ENCODE measurements around the gene PCDHAC1. TPM values are rescaled to one million over a fixed set of nuclear protein-coding genes. Genes with fewer than 3 reads are reported as not detected.
A peak's percentile ranks its signal among the peaks of the same experiment; 100 is the strongest.

PCDHAC1 gene
- total RNA-seq, 1 experiment from 2014 or later, result 6.2 TPM

DNA sequence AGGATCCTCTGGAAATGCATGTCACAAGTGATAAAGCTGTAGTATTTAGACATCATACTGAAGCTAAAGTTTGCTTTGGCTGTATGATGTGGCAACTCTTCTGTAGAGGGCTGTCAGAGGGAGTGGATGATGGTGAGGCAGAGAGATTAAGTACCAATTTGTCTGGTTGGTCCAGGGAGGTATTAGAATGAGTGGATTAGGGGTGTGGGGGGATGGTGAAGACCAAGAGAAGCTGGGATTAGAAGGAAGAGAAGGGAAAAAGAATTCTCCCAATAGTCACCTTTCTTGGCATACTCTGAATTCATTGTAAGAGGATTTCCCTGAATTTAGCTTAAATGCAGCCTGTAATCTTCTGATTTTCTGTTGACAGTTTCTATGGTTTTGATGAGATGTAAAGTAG lies 43.8 kb downstream of the PCDHAC1 start:
- POLR2A ChIA-PET (ENCODE audit: unreplicated experiment), result no interaction called here
- H3K9ac ChIP-seq (ENCODE audit: low read length), result no peak overlapping the region
- H3F3A ChIP-seq (ENCODE audit: low read length, unreplicated experiment), result no peaks in the 10 kb centered on the region
- H3K4me1 ChIP-seq (ENCODE audit: insufficient read depth, low read length), result peaks cover 21% of the 10 kb centered on the region
- no peaks in the 10 kb centered on the region for H3K27me3 ChIP-seq (ENCODE audit: low read length)
- no peak for ATAC-seq
- H3K9me3 ChIP-seq (ENCODE audit: low read length), result no peaks in the 10 kb centered on the region
- TF ChIP-seq, protein P1, sequence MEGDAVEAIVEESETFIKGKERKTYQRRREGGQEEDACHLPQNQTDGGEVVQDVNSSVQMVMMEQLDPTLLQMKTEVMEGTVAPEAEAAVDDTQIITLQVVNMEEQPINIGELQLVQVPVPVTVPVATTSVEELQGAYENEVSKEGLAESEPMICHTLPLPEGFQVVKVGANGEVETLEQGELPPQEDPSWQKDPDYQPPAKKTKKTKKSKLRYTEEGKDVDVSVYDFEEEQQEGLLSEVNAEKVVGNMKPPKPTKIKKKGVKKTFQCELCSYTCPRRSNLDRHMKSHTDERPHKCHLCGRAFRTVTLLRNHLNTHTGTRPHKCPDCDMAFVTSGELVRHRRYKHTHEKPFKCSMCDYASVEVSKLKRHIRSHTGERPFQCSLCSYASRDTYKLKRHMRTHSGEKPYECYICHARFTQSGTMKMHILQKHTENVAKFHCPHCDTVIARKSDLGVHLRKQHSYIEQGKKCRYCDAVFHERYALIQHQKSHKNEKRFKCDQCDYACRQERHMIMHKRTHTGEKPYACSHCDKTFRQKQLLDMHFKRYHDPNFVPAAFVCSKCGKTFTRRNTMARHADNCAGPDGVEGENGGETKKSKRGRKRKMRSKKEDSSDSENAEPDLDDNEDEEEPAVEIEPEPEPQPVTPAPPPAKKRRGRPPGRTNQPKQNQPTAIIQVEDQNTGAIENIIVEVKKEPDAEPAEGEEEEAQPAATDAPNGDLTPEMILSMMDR (conservative IDR thresholded peaks at IDR 0.05; ENCODE audit: low read depth, low read length), result no peak
- TF ChIP-seq EZH2 (IDR thresholded peaks at IDR 0.05; ENCODE audit: low read length, unreplicated experiment) (no peak), EZH2phosphoT487 (IDR thresholded peaks at IDR 0.05; ENCODE audit: borderline replicate concordance, low read length) (no peak)
- no peaks in the 10 kb centered on the region for H3K36me3 ChIP-seq (ENCODE audit: low read depth, low read length)
- peaks cover 18% of the 10 kb centered on the region; the same call in 1 of the 2 replicates for H3K79me2 ChIP-seq (ENCODE audit: low read length)
- H3K27ac ChIP-seq (ENCODE audit: low read length), result no peak overlapping the region
- no peak overlapping the region for H2AFZ ChIP-seq (ENCODE audit: low read length)
- H4K20me1 ChIP-seq (ENCODE audit: low read length), result no peaks in the 10 kb centered on the region
- no TSS peak for BruUV-seq (replicated peaks)
- peak overlapping the region; percentile 21 for H3K4me2 ChIP-seq (ENCODE audit: low read length)
- intact Hi-C loops (cut with micrococcal nuclease), result loop anchor here (5.0 kb wide), 2 partner anchors 32 to 43 kb away; partner anchors contain the start of gene PCDHAC1
- no peak overlapping the region for H3K4me3 ChIP-seq (ENCODE audit: low read length)
- DNase-seq, result no peak
- H3K9me2 ChIP-seq (replicated peaks; ENCODE audit: low read length), result no peaks in the 10 kb centered on the region
- CTCF ChIA-PET, result no interaction called here

GRCh38 chr5:140973550-140973949 lies 47.5 kb downstream of the PCDHAC1 start:
- Histone ChIP-seq H3K36me3 (ENCODE audit: low read depth, low read length) (no peaks in the 10 kb centered on the region), H3K27me3 (ENCODE audit: low read length) (no peaks in the 10 kb centered on the region), H3K4me1 (ENCODE audit: insufficient read depth, low read length) (peaks cover 10% of the 10 kb centered on the region; the same call in 1 of the 2 replicates), H3K79me2 (ENCODE audit: low read length) (0 out of 2 replicates have a peak, but pooled peaks cover 7% of the 10 kb centered on the region), H3K4me2 (ENCODE audit: low read length) (no peak overlapping the region), H3K9ac (ENCODE audit: low read length) (no peak overlapping the region), H3K9me2 (replicated peaks; ENCODE audit: low read length) (no peaks in the 10 kb centered on the region), H3K9me3 (ENCODE audit: low read length) (no peaks in the 10 kb centered on the region), H3K27ac (ENCODE audit: low read length) (no peak overlapping the region), H2AFZ (ENCODE audit: low read length) (no peak overlapping the region), H4K20me1 (ENCODE audit: low read length) (no peaks in the 10 kb centered on the region), H3K4me3 (ENCODE audit: low read length) (no peak overlapping the region), H3F3A (ENCODE audit: low read length, unreplicated experiment) (no peaks in the 10 kb centered on the region)
- ATAC-seq, result no peak
- intact Hi-C loops (cut with micrococcal nuclease), result no loop called here
- CTCF ChIA-PET, result interaction anchor here (0.5 to 0.6 kb wide), 2 partner anchors 13 to 564 kb away, joined by 3 read pairs; no protein-coding TSS in a partner anchor
- no peak for DNase-seq
- no TSS peak for BruUV-seq (replicated peaks)
- POLR2A ChIA-PET (ENCODE audit: unreplicated experiment), result no interaction called here
- TF ChIP-seq EZH2phosphoT487 (IDR thresholded peaks at IDR 0.05; ENCODE audit: borderline replicate concordance, low read length) (no peak), EZH2 (IDR thresholded peaks at IDR 0.05; ENCODE audit: low read length, unreplicated experiment) (no peak)
- TF ChIP-seq, protein P1 (conservative IDR thresholded peaks at IDR 0.05; ENCODE audit: low read depth, low read length), result no peak

- POLR2A ChIA-PET (ENCODE audit: unreplicated experiment), result no interaction called here
- Histone ChIP-seq H3K36me3 (ENCODE audit: low read depth, low read length) (no peaks in the 10 kb centered on the region), H3K4me2 (ENCODE audit: low read length) (no peak overlapping the region), H3K9ac (ENCODE audit: low read length) (no peak overlapping the region), H3F3A (ENCODE audit: low read length, unreplicated experiment) (no peaks in the 10 kb centered on the region), H3K4me1 (ENCODE audit: insufficient read depth, low read length) (no peaks in the 10 kb centered on the region), H3K79me2 (ENCODE audit: low read length) (0 out of 2 replicates have a peak, but pooled peaks cover 4% of the 10 kb centered on the region), H3K4me3 (ENCODE audit: low read length) (no peak overlapping the region), H3K27ac (ENCODE audit: low read length) (no peak overlapping the region), H2AFZ (ENCODE audit: low read length) (no peak overlapping the region), H4K20me1 (ENCODE audit: low read length) (no peaks in the 10 kb centered on the region), H3K27me3 (ENCODE audit: low read length) (no peaks in the 10 kb centered on the region), H3K9me2 (replicated peaks; ENCODE audit: low read length) (no peaks in the 10 kb centered on the region), H3K9me3 (ENCODE audit: low read length) (no peaks in the 10 kb centered on the region)
- intact Hi-C loops (cut with micrococcal nuclease), result no loop called here
- TF ChIP-seq, protein P1 (conservative IDR thresholded peaks at IDR 0.05; ENCODE audit: low read depth, low read length), result no peak
- no peak for TF ChIP-seq EZH2phosphoT487 (IDR thresholded peaks at IDR 0.05; ENCODE audit: borderline replicate concordance, low read length)
- TF ChIP-seq EZH2 (IDR thresholded peaks at IDR 0.05; ENCODE audit: low read length, unreplicated experiment), result no peak
- DNase-seq, result no peak
- ATAC-seq, result no peak
- BruUV-seq (replicated peaks), result no TSS peak
- CTCF ChIA-PET, result no interaction called here
These were observed 50.9 kb downstream of the PCDHAC1 start for GRCh38 chr5:140977003-140977402.

All from PC-3 (cell line).